ENCODE measurements around the gene CAV2. TPM values are rescaled to one million over a fixed set of nuclear protein-coding genes. Genes with fewer than 3 reads are reported as not detected.

Gene CAV2
- total and polyA plus RNA-seq, 9 of the 15 experiments (the other 6 are each of a cell fraction or from before 2014, with no cell fraction given) = 16.1 to 137 (median 38.3) TPM

GRCh38 chr7:116518961-116519360 is 19.4 kb downstream of the CAV2 start:
- H3K27me3 ChIP-seq (ENCODE audit: control insufficient read depth in 2 of 2, insufficient read depth in 2 of 2, low read length in 2 of 2) = no peaks in the 10 kb centered on the region
- H3K9me3 ChIP-seq (replicated peaks; ENCODE audit: control insufficient read depth, insufficient read depth, low read depth, low read length) = no peaks in the 10 kb centered on the region
- FAIRE-seq (no peak), DNase-seq (ENCODE audit: extremely low read depth in 1 of 4, low spot score in 3 of 4) (no peak), ATAC-seq (no peak)
- intact Hi-C loops (cut with micrococcal nuclease) = no loop called here
- no peak overlapping the region for H3K4me3 ChIP-seq
- H3K9ac ChIP-seq (ENCODE audit: insufficient read depth in 1 of 2, low read depth in 2 of 2, low read length in 2 of 2) = no peak overlapping the region
- CTCF ChIA-PET (ENCODE audit: low intra/inter-chr PET ratio) = no interaction called here
- POLR2A ChIA-PET = interaction anchor here (0.6 to 1.8 kb wide), 3 partner anchors 7 to 281 kb away, joined by 3 to 5 read pairs (median 3); partner anchors contain the start of gene CAV2
- in situ Hi-C loops (cut with MboI) = no loop called here
- H3K9me1 ChIP-seq (ENCODE audit: control insufficient read depth, insufficient read depth, low read length) = no peaks in the 10 kb centered on the region
- H3K36me3 ChIP-seq (ENCODE audit: control insufficient read depth, insufficient read depth, low read length) = no peaks in the 10 kb centered on the region
- H3K4me1 ChIP-seq (replicated peaks in 1 of 2; ENCODE audit: control insufficient read depth in 2 of 2, insufficient read depth in 2 of 2, low read length in 2 of 2) = no peaks in the 10 kb centered on the region; a peak in 1 of 5 replicates
- no peak overlapping the region for H3K4me2 ChIP-seq (ENCODE audit: insufficient read depth, low read length)
- H2AFZ ChIP-seq (ENCODE audit: low read depth, low read length) = no peak overlapping the region
- no peak overlapping the region for H3K27ac ChIP-seq (ENCODE audit: extremely low read depth, low read depth, low read length)
- no TSS peak for BruUV-seq (replicated peaks)
- no peaks in the 10 kb centered on the region for H3K79me2 ChIP-seq (ENCODE audit: control insufficient read depth, insufficient read depth, low read length)
- TF ChIP-seq TEAD2 (tag; IDR thresholded peaks at IDR 0.05) = no peak
- TF ChIP-seq ZNF518B (CRISPR knock-in tag; IDR thresholded peaks at IDR 0.05) = no peak
- TF ChIP-seq HMG20B (CRISPR knock-in tag; IDR thresholded peaks at IDR 0.05) = no peak
- no peak for TF ChIP-seq SNAPC5 (CRISPR knock-in tag; IDR thresholded peaks at IDR 0.05)
- TF ChIP-seq HDAC3 (IDR thresholded peaks at IDR 0.05; ENCODE audit: borderline replicate concordance, partially characterized antibody) = no peak
- TF ChIP-seq E2F4 (CRISPR knock-in tag; IDR thresholded peaks at IDR 0.05; ENCODE audit: low read depth) = no peak
- TF ChIP-seq CHD4 (IDR thresholded peaks at IDR 0.05; ENCODE audit: insufficient read depth, insufficient replicate concordance, low read depth, low read length, poor library complexity, severe bottlenecking) = no peak
- TF ChIP-seq CSDE1 (IDR thresholded peaks at IDR 0.05) = no peak
- H4K20me1 ChIP-seq (replicated peaks; ENCODE audit: control insufficient read depth, insufficient read depth, low read length) = no peaks in the 10 kb centered on the region

Data from K562 (cell line).